ENCODE data around the gene KRTAP10-1.
"Not testable (repeated sequence)": the region's sequence is repeated elsewhere in the genome, so short reads cannot be mapped to it uniquely, and the experiment has no call there.

The KRTAP10-1 gene

DNA sequence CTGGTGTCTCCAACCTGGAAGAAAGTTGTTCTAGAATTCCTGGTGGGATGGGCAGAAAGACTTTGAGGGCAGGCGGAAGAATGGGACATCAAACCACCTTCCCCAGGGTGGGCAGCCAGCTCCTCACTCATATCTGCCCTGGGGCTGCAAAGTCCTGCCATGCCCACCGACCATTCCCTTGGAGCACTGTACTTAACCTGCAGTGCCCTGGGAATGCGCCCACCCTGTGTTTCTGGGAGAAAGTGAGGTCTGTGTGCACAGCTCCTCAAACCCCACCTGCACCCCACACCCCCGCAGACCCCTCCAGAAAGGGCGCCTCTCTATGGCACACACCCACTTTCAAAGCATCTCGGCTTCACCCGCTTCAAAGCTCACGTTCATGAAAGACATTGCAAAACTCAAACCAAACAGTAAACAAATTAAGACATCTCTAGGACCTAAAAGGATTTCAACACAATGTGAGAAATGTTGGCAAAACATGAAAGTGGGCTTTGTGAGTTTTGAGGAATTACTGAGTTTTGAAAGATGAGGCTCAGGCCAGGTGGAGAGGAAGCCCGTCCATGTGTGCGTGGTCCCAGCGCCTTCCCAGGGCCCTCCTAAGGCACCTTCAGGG is 25.1 kb downstream of the KRTAP10-1 start:
- DNase-seq = no peak

DNA sequence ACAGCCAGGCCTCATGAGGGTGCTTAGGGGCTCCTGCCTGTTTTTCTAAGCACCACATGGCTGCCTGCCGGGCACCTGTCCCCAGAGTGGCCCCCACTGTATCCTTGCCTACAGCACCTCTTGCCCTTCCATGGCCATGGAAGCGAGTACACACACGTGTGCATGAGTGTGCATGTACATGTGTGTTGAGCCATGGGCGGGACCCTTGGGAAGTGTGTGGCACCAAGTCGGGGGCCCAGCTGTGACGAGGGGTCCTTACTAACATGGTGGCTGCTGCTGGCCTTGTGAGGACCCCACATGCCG is 25.8 kb downstream of the KRTAP10-1 start:
- no peak for DNase-seq

DNA sequence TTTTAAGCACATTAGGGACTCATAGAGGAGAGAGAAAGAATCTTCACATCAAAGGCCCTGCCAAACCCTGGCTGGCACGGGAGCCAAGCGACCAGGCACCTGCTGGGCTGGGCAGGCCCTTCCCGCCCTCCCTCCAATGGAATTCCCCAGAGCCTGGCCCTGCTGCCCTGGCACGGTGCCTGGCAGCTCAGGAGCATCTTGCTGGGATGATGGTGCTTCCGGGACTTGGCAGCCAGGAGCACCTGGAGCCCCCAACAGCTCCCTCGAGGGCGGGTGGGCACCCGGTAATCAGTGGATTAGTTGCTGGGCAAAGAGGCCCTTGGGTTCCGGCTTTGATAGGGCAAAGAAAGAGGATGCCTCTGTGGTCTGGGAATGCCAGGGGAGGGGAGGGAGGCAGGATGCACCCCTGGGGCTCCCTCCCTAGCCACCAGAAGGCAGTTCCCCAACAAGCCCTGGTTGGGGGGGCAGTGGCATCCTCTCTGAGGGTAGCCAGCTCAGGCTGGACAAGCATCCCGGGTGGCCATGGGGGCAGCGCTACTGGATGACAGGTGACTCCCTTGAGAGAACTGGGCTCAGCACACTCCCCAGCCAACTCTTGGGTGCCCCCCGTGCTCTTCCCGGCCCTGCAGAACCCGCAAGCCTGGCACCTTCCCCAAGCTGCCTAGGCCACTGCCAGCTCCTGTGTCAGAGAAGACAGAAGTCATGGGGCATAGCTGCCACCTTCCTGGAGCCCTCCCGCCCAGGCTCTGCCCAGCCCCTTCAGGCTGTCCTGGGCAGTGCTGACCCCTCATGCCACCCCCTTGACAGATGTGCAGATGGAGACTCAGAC is 26.4 kb downstream of the KRTAP10-1 start:
- no peak for DNase-seq

DNA sequence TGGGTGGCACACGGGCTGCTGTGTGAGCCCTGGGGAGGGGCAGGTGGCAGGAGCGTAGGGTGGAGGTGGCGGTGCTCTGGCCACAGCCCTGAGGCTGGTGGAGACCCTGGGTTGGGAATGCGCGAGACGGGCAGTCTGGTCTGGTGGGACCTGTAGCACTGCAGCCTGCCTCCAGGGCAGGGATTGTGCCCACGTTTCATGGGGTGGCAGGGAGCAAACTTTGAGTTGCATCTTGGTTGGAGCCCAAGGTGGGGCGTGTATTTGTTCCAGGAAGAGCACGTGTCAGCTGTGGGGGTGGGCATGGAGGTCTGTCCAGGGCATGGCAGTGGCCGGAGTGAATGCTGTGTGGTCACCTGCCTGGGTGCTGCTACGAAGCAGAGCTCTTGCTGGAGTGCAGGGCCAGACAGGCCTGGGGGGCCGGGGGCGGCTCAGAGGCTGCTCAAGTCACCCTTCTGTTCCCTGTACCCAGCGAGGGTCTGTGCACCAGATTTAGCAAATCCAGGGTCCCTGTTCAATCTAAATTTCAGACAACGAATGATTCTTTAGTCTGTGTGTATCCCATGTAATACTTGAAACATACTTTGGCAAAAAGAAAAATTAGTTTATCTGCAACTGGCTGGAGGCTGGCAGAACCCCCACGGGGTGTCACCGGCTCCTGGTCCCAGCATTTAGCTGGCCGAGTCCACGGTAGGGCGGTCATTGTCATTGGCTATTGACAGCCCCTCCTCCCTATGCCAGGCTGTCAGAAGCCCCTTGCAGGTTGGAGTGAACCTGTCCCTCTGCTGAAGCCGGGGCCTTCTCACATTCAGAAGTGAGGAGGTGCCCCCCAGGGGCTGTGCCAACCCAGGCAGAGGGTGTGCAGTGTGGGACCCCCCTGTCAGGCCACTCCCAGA is 27.3 kb downstream of the KRTAP10-1 start:
- DNase-seq = no peak

DNA sequence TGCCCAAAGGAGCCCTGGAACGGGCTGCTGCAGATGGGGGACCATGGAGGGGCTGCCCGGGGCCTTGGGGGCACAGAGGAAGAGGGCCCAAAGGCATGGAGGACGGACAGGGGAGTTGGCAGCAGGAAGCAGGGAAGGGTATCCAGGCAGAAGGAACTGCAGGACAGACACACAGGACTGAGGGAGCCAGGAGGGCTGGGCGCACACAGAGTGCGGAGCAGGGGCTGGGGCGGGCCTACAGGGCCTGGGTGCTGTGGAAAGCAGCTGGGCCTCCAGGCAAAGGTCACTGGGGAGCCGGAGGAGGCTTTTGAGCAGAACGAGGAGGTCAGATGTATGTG is 28.1 kb downstream of the KRTAP10-1 start:
- DNase-seq = no peak

DNA sequence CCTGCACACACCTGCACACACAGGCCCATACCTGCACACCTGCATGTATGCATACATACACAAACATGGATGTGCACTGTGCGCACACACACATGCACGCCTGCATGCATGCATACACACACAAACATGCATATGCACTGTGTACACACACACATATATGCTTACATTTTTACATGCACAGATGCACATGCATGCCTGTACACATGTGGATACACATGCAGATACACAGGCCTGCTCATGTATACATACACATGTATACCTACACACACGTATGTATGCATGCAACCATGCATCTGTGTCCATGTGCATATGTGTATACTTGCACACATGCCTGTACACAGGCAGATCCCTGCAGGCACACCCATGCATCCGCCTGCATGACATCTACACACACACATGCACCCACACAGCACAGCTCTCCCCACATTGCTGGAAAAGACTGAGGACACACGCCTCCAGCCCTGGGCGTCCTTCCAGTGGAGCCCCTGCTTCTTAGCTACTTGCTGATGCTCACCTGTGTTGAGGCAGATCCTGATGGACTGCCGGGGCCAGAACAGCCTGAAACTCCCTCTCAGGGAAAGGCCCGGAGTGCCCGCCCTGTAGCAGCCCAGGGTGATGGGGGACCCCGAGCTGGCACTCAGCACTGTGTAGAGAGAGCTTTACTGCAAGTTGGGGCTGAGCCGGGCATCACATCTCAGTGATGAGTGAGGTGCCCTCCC is 28.6 kb downstream of the KRTAP10-1 start:
- no peak for DNase-seq

DNA sequence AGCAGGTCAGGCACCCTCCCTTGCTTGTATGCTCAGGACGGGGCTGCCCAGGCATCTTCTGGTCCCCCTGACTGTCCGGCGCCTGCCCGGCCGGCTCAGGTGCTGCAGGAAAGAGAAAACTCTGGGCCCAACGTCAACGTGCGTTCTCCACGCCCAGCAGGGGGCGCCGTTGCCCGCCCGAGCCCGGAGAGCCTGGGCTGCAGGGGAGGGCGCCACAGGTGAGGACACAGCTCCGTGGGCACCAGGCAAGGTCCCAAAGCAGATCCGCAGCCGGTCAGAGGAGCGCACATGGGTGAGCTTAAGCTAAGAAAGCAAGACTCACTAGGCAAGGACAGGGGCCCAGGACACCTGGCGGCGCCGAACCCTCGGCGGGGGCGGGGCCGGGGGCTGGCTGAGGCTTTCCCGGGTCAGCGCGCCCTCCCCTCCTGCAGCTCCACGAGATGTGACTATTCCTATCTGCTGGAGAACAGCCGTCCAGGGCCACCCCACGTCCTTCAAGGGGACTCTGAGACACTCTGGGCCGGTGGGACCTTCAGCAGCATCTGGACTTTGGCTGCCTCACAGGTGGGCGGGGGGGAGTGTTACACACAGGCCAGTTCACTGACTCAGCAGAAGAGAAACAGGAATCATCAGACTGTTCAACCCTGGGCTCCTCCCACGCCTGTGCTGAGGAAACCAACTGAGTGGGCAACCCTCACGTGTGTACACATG is 29.3 kb downstream of the KRTAP10-1 start:
- DNase-seq = peak; percentile 19

DNA sequence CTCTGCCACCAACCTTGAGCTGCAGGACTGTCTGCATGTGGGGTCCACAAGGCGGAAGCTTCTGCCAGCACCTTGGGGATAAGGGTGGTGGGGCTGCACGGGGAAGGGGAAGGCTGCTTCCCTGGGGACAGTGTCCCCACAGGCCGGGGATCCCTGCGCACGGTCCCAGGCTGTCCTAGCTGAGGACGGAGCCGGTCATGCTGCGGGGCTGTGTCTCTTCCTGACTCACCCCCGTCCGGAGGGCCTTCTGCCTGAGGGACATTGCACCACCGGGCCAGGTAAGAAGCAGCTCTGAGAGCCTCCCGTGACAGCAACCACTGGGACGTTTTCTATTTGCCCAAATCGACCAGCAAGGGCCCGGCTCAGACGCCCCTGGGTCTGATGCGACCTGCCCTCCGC is 29.9 kb downstream of the KRTAP10-1 start:
- no peak for DNase-seq

DNA sequence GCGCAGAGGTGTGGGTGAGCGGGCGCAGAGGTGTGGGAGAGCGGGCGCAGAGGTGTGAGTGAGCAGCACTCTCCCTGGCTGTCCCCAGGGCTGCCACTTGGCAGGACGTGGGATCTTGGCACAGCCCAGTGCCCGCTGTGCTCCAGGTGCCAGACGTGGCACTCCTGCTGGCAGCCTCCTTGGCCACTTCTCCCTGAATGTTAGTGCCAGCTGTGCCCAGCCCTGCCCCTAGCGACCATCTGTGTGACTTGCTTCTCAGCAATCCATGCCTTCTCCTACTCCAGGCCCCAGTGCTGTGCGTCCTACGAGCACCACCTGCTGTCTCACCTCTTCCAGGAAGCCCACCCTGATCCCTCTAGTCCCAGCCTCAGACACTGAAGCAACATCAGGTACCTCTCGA is 30.5 kb downstream of the KRTAP10-1 start:
- DNase-seq = no peak

DNA sequence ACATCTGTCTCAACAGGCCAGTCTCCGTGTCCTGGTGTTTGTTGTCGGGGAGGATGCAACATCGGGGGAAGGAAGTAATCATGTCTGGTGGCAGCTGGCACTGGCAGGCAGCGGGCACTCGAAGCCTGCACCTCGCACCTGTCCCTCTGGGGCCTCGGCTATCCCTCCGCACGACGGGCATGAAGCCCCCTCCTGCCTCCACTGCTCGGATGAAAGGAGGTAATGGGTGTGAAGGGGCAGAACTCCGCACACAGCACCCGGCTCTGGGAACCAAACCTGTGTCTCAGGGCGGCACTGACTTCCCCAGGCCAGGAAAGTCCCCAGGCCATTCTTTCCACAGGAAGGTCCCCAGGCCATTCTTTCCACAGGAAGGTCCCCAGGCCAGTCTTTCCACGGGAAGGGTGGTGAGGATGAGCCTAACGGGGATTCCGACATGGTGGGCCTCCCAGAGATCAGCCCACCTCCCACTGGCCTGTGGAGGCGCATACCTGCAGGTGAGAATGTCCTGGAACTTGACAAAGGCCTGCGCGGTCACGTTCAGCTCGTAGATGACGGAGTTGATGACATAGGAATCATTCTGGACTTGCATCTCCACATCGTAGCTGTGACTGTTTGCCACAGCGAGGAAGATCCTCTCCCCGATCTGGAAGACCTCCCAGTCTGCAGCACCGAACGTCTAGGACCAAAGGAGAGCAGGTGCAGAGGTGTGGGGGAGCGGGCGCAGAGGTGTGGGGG is 31.1 kb downstream of the KRTAP10-1 start:
- DNase-seq = no peak

DNA sequence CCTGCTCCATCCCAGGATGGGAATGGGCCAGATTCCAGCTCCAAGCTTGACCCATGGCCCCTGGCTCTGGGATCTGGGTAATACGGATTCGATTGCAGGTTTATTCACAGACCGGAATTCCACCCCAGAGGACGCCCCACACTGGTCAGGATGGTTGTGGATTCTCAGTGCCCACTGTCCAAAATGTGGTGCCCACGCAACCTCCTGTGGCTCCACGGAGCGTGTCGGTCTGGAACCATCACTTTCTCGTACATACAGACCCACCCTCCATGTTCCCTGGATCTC is 31.6 kb downstream of the KRTAP10-1 start:
- no peak for DNase-seq

DNA sequence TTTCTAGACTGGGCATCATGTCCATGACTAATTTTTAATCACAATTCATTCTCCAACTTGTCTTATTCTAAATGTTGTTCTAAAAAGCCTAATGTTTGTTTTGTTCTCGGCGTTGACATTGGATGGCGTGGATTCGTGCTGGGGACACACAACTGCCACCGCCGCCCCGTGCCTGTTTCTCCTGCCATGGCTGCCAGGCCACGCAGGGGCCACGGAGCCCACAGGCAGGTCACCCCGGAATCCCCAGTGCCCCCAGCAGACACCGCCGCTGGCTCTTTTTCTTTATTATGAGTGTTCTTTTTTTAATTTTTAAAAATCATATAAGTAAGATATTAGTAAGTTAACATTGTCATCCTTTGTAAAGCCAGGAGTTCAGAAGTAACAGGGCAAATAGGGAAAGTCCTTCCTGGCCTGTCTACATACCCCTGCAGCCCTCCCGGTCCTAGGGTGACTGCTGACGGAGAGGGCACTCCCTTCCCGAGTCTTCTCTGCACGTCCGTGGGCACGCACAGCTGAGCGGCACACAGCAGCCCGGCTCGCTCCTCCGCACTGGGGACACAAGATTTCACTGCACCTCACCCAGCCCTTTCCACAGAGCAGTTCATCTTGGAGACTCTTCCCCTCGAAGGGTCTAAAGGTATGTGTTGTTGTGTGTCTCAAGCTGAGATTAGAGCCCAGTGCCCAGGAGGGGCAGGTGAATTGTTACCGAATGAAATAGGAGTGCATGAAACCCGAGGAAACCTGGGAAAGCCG is 32.1 kb downstream of the KRTAP10-1 start:
- DNase-seq = no peak

DNA sequence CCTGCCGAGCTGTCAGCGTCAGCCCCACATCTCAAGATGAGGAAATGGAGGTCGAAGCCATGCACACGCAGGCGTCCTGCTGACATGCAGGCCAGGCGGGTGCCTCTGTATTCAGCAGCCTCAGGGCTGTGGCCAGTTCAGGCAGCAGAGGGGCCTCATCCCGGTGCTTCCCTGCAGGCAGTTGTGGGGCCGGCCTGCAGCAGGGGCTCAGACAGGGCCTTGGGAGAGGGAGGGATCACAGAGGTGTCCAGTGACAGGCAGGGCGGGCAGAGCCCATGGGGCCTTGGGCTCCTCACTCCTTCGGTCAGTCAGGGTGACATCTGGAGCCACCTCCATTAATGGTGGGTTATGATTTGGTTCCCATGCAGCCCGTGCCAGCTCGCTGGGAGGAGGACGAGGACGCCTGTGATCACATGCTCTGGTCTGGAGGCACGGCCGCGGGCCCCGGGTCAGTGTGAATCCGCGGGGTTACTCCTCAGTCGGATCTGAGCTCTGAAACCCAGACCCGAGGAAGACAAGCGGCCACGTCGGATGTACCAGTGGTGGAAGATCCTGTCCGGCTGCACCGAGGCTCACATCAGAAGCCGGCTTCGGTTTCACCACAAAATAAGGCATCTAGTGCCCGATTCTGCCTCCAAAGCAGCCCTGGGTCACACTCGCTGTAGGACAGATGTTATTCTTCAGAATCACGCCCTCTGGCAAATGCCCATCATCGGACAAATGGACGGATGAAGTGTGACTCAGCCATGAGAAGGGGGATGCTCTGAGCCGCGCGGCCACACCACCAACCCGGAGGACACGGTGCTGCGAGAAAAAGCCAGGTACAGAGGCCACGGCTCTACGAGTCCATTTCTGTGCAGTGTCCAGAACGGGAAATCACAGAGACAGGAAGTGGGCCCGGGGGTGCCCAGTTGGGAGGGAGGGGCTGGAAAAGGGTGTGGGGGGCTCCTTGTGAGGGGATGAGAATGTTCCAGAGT is 33.4 kb downstream of the KRTAP10-1 start:
- no peak for DNase-seq

DNA sequence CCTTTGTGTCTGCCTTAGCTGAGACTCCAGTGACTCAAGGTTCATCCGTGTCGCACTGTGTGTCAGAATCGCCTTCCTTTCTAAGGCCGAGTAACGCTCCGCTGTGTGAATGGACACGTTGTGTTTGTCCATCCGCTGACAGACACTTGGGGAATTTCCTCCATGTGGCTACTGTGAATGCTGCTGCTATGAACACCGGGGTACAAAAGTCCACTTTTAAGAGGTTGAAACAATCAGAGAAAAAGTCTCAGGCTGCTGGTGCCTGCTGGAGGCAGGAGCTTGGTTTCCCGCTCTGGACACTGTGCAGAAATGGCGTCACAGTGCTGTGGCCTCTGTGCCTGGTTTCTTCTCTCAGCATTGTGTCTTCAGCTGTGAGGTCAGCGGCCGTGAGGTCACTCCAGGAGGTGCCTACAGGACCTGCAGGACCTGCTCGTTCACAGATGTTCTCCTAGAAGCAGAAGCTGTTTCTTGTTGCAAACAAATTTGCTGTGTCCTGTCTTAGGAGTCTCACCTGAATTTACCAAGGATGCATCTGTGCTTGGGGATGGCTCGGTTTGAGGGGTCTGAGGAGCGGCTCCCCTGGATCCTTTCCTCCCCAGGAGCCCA is 34.2 kb downstream of the KRTAP10-1 start:
- no peak for DNase-seq

DNA sequence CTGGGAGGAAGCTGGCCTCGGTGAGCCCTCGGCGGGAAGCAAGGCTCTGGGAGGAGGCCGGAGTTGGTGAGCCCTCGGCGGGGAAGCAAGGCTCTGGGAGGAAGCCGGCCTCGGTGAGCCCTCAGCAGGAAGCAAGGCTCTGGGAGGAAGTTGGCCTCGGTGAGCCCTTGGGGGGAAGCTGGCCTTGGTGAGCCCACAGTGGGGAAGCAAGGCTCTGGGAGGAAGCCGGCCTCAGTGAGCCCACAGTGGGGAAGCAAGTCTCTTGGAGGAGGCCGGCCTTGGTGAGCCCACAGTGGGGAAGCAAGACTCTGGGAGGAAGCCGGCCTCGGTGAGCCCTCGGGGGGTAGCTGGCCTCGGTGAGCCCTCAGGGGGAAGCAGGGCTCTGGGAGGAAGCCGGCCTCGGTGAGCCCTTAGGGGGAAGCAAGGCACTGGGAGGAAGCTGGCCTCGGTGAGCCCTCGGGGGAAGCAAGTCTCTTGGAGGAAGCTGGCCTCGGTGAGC is 36.0 kb downstream of the KRTAP10-1 start:
- DNase-seq = no peak

DNA sequence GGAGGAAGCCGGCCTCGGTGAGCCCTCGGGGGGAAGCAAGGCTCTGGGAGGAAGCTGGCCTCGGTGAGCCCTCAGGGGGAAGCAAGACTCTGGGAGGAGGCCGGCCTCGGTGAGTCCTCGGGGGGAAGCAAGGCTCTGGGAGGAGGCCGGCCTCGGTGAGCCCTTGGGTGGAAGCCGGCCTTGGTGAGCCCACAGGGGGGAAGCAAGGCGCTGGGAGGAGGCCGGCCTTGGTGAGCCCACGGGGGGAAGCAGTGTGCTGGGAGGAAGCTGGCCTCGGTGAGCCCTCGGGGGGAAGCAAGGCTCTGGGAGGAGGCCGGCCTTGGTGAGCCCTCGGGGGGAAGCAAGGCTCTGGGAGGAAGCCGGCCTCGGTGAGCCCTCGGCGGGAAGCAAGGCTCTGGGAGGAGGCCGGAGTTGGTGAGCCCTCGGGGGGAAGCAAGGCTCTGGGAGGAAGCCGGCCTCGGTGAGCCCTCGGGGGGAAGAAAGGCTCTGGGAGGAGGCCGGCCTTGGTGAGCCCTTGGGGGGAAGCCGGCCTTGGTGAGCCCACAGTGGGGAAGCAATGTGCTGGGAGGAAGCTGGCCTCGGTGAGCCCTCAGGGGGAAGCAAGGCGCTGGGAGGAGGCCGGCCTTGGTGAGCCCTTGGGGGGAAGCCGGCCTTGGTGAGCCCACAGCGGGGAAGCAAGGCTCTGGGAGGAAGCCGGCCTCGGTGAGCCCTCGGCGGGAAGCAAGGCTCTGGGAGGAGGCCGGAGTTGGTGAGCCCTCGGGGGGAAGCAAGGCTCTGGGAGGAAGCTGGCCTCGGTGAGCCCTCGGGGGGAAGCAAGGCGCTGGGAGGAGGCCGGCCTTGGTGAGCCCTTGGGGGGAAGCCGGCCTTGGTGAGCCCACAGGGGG is 36.7 kb downstream of the KRTAP10-1 start:
- not testable (repeated sequence) for DNase-seq

DNA sequence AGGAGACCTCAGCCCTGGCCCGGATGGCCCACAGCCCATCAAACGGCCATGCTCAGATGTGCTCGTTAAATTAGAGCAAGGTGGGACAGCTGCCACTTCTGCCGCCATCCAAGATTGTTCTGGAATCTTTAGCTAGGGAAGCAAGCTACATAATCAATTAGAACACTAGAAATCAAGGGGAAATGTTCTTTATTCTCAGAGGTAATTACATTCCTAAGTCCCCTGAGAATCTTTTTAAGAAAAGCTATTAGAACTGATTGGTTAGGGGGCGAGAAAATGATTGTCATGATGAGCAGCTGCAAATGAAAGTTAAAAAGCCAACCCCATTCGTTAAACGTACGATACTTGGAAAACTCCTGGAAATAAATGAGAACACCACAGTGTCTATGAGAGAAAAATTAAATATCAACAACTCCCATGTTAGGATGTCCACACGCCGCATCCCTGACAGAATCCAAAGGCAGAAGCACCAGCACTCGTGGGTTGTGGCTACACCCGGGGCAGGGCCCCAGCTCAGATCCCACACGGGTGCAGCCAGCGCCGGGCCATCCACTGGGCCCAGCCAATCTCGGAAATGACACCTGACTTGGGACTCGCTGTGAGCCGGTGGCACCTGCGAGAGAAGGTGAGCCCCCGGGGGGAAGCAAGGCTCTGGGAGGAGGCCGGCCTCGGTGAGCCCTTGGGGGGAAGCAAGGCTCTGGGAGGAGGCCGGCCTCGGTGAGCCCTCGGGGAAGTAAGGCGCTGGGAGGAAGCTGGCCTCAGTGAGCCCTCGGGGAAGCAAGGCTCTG is 37.6 kb downstream of the KRTAP10-1 start:
- no peak for DNase-seq

DNA sequence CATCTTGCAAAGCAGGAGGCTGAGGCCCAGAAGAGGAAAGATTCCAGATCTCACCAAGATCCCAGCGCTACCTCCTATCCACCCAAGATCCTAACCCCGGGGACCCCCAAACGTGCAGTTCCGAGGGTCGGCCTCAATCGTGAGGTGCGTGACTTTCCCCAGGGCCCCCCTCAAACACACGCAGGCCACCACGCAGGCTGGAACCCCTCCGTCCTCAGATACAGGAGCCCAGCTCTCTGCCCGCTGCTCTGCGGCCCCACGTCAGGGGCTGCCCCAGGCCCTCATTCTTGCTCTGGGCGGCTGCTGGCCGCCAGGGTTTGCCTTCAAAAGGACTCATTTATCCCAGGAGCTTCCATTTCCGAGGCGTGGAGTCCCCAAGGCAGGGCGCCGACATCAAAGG is 39.9 kb downstream of the KRTAP10-1 start:
- no peak for DNase-seq
